Measurements from ENCODE around the gene SLC7A8.
"Not testable (repeated sequence)": the region's sequence is repeated elsewhere in the genome, so short reads cannot be mapped to it uniquely, and the experiment has no call there.

The SLC7A8 gene

GRCh38 chr14:23183479-23183878, at the start of gene SLC7A8:
SLC7A8 (minus strand) TSS chr14:23183660; CDS start chr14:23182914, 746 bp downstream.
- DNase-seq (ENCODE audit: low read depth, low spot score) = peak; percentile 71

- DNase-seq (ENCODE audit: low read depth, low spot score) = not testable (repeated sequence)
Observed at GRCh38 chr14:23232241-23232808, 48.9 kb upstream of the SLC7A8 start.

GRCh38 chr14:23228812-23229211, 45.4 kb upstream of the SLC7A8 start:
- DNase-seq (ENCODE audit: low read depth, low spot score) = no peak

GRCh38 chr14:23227566-23227965, 44.1 kb upstream of the SLC7A8 start:
- DNase-seq (ENCODE audit: low read depth, low spot score) = no peak

- DNase-seq (ENCODE audit: low read depth, low spot score) = not testable (repeated sequence)
Observed at GRCh38 chr14:23224958-23225357, 41.5 kb upstream of the SLC7A8 start.

- DNase-seq (ENCODE audit: low read depth, low spot score) = no peak
Observed at GRCh38 chr14:23219075-23219474, 35.6 kb upstream of the SLC7A8 start.

GRCh38 chr14:23217032-23218020, 33.9 kb upstream of the SLC7A8 start:
- DNase-seq (ENCODE audit: low read depth, low spot score) = no peak

- DNase-seq (ENCODE audit: low read depth, low spot score) = no peak
Observed at GRCh38 chr14:23215421-23215820, 32.0 kb upstream of the SLC7A8 start.

- no peak for DNase-seq (ENCODE audit: low read depth, low spot score)
Observed at GRCh38 chr14:23209651-23210423, 26.4 kb upstream of the SLC7A8 start.

GRCh38 chr14:23208324-23208723, 24.9 kb upstream of the SLC7A8 start:
- DNase-seq (ENCODE audit: low read depth, low spot score) = no peak

- DNase-seq (ENCODE audit: low read depth, low spot score) = peak; percentile 32
Observed at GRCh38 chr14:23207146-23207540, 23.7 kb upstream of the SLC7A8 start.

GRCh38 chr14:23206422-23207145, 23.1 kb upstream of the SLC7A8 start:
- DNase-seq (ENCODE audit: low read depth, low spot score) = no peak

- DNase-seq (ENCODE audit: low read depth, low spot score) = no peak
Observed at GRCh38 chr14:23202001-23202400, 18.5 kb upstream of the SLC7A8 start.

GRCh38 chr14:23199141-23199540, 15.7 kb upstream of the SLC7A8 start:
- DNase-seq (ENCODE audit: low read depth, low spot score) = not testable (repeated sequence)

- DNase-seq (ENCODE audit: low read depth, low spot score) = not testable (repeated sequence)
Observed at GRCh38 chr14:23196487-23196886, 13.0 kb upstream of the SLC7A8 start.

- DNase-seq (ENCODE audit: low read depth, low spot score) = no peak
Observed at GRCh38 chr14:23195552-23196101, 12.2 kb upstream of the SLC7A8 start.

GRCh38 chr14:23193432-23193831, 10.0 kb upstream of the SLC7A8 start:
- DNase-seq (ENCODE audit: low read depth, low spot score) = no peak

GRCh38 chr14:23187925-23188324, 4.5 kb upstream of the SLC7A8 start:
- DNase-seq (ENCODE audit: low read depth, low spot score) = no peak

GRCh38 chr14:23186913-23187654, 3.6 kb upstream of the SLC7A8 start:
- peak; percentile 46 for DNase-seq (ENCODE audit: low read depth, low spot score)

- no peak for DNase-seq (ENCODE audit: low read depth, low spot score)
Observed at GRCh38 chr14:23185063-23185462, 1.6 kb upstream of the SLC7A8 start.

- no peak for DNase-seq (ENCODE audit: low read depth, low spot score)
Observed at GRCh38 chr14:23183158-23183470, 346 bp downstream of the SLC7A8 start.
